ENCODE measurements around the gene CA10.

GRCh38 chr17:51827140-51827539, 331.4 kb downstream of the CA10 start:
- TF ChIP-seq CTCF (IDR thresholded peaks at IDR 0.05; ENCODE audit: extremely low read depth in 1 of 2, insufficient read depth in 1 of 2, low read depth in 1 of 2, low read length in 2 of 2) (no peak), POLR2A (IDR thresholded peaks at IDR 0.05; ENCODE audit: low read depth, low read length) (no peak), MAX (IDR thresholded peaks at IDR 0.05; ENCODE audit: insufficient read depth, insufficient read length) (no peak), EZH2 (IDR thresholded peaks at IDR 0.05; ENCODE audit: borderline replicate concordance, low read depth, low read length, severe bottlenecking) (no peak), JUN (IDR thresholded peaks at IDR 0.05; ENCODE audit: borderline replicate concordance, insufficient read depth, insufficient read length, low read depth) (no peak), POLR2AphosphoS5 (IDR thresholded peaks at IDR 0.05; ENCODE audit: insufficient read depth, low read depth, low read length) (no peak), GATA2 (IDR thresholded peaks at IDR 0.05; ENCODE audit: insufficient read depth, insufficient read length, low read depth, low read length) (no peak), MYC (IDR thresholded peaks at IDR 0.05; ENCODE audit: low read depth, low read length) (no peak), FOS (IDR thresholded peaks at IDR 0.05; ENCODE audit: borderline replicate concordance, insufficient read depth, low read length) (no peak)
